Peyer's patch (tissue), 4 donors: ENCODE results near the gene CD28. TPM values are rescaled to one million over a fixed set of nuclear protein-coding genes. Genes with fewer than 3 reads are reported as not detected.

Source experiments
- DNase-seq, 3 donors: peaks; one replicate each; pipeline ENCODE4 v3.0.0-alpha.2; 2017 to 2019
- H3K27ac ChIP-seq, 4 donors: fragments of 200-600 bp; sonication (generic); one replicate each; pipeline ENCODE4 v1.5.1; 2016 to 2019
- H3K27me3 ChIP-seq, 2 donors: fragments of 200-600 bp; sonication (generic); one replicate each; pipeline ENCODE4 v1.5.1; 2019
- H3K36me3 ChIP-seq, 3 donors: fragments of 200-600 bp; sonication (generic); one replicate each; pipeline ENCODE4 v1.5.1; 2016 to 2019
- H3K4me1 ChIP-seq, 4 donors: fragments of 200-600 bp; sonication (generic); one replicate each; pipeline ENCODE4 v1.5.1; 2016 to 2019
- H3K4me3 ChIP-seq, 4 donors: fragments of 200-600 bp; sonication (generic); 1 replicate in 3 of 4; 2 replicates in 1 of 4; pipeline ENCODE4 v1.5.1; 2016 to 2019; ENCODE audit warnings: mild to moderate bottlenecking in 1 of 4
- H3K9me3 ChIP-seq, 4 donors: fragments of 200-600 bp; sonication (generic); one replicate each; pipeline ENCODE4 v1.5.1; 2016 to 2019; ENCODE audit warnings: mild to moderate bottlenecking in 1 of 4
- POLR2A ChIP-seq, 2 donors: fragments of 450-650 bp; IDR thresholded peaks; one replicate each; pipeline ENCODE4 v1.5.1; 2017; ENCODE audit warnings: antibody characterized with exemption in 2 of 2, mild to moderate bottlenecking in 2 of 2, moderate library complexity in 2 of 2
- total RNA-seq, 4 donors: library from RNA; depleted of rRNA; stranded (reverse); fragments of >200 nt; gene quantifications; one replicate each; pipeline ENCODE4 v1.1.0, GENCODE V29; 2016
- TF ChIP-seq, protein P1 (sequence below), 6 experiments: fragments of 450-650 bp in 4 of 6; fragments of 200-600 bp in 2 of 6; sonication (generic) in 1 of 6; IDR thresholded peaks; one replicate each; pipeline ENCODE4 v1.5.1; 2017 to 2019; ENCODE audit warnings: antibody characterized with exemption in 6 of 6, mild to moderate bottlenecking in 3 of 6, moderate library complexity in 1 of 6

Gene CD28
- total RNA-seq, 4 donors from 2014 or later: 0.53 to 5.0 (median 0.76) TPM

DNA sequence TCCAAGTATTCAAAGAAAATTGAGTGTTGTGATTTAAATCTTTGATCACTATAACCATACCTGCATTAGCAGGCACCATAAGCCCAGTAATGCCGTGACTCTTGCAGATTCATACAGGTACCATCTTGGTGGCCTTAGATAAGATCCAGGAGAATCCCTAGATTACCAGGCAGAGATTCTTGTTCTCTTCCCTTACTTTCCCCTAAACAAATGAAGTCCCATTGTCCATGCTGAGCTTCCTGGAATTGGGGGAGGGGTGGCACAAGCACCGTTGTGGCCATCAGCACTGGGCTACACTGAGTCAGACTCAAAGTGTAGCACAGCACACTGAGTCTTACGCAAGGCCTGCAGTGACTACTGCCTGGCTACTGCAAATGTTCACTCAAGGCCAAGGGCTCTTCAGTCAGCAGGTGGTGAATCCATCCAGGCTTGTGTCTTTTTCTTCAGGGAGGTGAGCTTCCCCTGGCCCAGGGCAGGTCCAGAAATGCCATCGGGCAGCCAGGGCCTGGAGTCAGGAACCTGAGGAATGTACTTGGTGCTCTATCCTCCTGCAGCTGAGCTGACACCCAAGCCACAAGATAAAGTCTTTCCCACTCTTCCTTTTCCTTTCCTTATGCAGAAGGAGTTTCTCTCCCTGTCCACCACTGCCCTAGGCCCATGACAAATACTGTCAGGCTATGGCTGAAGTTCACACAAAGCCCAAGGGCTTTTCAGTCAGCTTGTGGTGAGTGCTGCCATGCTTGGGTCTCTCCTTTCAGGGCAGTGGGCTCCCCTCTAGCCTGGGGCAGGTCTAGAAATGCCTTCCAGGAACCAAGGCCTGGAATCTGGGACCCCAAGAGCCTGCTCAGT lies 52.6 kb downstream of the CD28 start:
- H3K9me3 ChIP-seq: peaks cover 0 to 7% (median 0%) of the 10 kb centered on the region in 4 donors
- H3K36me3 ChIP-seq: no peaks in the 10 kb centered on the region
- no peak overlapping the region for H3K4me3 ChIP-seq
- TF ChIP-seq, protein P1, sequence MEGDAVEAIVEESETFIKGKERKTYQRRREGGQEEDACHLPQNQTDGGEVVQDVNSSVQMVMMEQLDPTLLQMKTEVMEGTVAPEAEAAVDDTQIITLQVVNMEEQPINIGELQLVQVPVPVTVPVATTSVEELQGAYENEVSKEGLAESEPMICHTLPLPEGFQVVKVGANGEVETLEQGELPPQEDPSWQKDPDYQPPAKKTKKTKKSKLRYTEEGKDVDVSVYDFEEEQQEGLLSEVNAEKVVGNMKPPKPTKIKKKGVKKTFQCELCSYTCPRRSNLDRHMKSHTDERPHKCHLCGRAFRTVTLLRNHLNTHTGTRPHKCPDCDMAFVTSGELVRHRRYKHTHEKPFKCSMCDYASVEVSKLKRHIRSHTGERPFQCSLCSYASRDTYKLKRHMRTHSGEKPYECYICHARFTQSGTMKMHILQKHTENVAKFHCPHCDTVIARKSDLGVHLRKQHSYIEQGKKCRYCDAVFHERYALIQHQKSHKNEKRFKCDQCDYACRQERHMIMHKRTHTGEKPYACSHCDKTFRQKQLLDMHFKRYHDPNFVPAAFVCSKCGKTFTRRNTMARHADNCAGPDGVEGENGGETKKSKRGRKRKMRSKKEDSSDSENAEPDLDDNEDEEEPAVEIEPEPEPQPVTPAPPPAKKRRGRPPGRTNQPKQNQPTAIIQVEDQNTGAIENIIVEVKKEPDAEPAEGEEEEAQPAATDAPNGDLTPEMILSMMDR (IDR thresholded peaks at IDR 0.05): no peak
- TF ChIP-seq POLR2A (IDR thresholded peaks at IDR 0.05): no peak
- H3K4me1 ChIP-seq: no peaks in the 10 kb centered on the region
- no peak overlapping the region for H3K27ac ChIP-seq
- DNase-seq: no peak
- H3K27me3 ChIP-seq: no peaks in the 10 kb centered on the region

DNA sequence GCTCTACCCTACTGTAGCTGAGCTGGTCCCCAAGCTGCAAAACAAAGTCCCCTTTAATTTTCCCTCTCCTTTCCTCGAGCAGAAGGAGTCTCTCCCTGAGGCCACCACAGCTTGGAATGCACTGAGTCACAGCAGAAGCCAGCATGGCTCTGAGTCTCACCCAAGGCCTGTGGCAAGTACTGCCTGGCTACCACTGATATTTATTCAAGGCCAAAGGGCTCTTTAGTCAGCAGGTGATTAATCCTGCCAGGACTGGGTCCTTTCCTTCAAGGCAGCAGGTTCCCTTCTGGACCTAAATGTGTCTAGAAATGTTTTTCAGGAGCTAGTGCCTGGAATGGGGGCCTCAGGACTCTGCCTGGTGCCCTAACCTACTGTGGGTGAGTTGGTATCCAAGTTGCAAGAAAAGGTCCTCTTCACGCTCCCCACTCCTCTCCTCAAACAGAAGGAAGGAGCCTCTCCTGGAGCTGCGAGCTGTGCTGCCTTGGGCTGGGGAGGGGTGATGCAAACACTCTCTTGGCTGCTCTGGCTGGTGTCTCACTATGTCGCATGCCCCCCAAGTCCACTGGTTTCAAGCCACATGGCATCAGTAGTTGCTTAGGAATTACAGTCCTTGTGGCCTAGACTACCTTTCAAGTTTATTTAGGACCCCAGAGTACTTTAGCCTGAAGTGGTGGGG lies 53.4 kb downstream of the CD28 start:
- H3K27ac ChIP-seq: peak overlapping the region in 1 of 4 donors; percentile 12
- H3K27me3 ChIP-seq: no peaks in the 10 kb centered on the region
- H3K4me1 ChIP-seq: no peaks in the 10 kb centered on the region
- H3K9me3 ChIP-seq: peaks cover 0 to 7% (median 0%) of the 10 kb centered on the region in 4 donors
- H3K4me3 ChIP-seq: no peak overlapping the region
- peak in 1 of 3 donors; percentile 64 for DNase-seq
- no peak for TF ChIP-seq POLR2A (IDR thresholded peaks at IDR 0.05)
- TF ChIP-seq, protein P1 (IDR thresholded peaks at IDR 0.05): no peak
- no peaks in the 10 kb centered on the region for H3K36me3 ChIP-seq

DNA sequence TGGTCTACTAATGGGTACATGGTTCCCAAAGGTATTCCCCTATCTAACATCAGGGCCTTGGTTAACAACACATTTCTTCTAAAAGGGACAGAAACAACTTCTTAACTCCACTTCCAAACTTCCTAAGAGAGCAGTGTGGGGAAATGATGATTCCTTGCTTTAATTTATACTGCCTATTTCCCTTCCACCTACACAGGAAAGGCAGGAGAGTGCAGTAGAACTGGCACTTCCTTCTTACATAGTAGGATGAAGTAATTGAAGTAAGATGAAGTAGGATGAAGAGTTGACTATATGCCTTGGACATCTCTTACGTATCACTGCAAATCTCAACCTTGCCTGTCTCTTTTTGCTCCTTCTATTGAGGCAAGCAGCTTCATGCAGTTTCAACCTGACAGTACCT lies 54.7 kb downstream of the CD28 start:
- Histone ChIP-seq H3K27me3 (no peaks in the 10 kb centered on the region), H3K27ac (no peak overlapping the region), H3K36me3 (no peaks in the 10 kb centered on the region), H3K9me3 (peaks cover 0 to 3% (median 0%) of the 10 kb centered on the region in 4 donors), H3K4me3 (no peak overlapping the region), H3K4me1 (no peaks in the 10 kb centered on the region)
- DNase-seq: no peak
- TF ChIP-seq POLR2A (IDR thresholded peaks at IDR 0.05): no peak
- TF ChIP-seq, protein P1 (IDR thresholded peaks at IDR 0.05): no peak

DNA sequence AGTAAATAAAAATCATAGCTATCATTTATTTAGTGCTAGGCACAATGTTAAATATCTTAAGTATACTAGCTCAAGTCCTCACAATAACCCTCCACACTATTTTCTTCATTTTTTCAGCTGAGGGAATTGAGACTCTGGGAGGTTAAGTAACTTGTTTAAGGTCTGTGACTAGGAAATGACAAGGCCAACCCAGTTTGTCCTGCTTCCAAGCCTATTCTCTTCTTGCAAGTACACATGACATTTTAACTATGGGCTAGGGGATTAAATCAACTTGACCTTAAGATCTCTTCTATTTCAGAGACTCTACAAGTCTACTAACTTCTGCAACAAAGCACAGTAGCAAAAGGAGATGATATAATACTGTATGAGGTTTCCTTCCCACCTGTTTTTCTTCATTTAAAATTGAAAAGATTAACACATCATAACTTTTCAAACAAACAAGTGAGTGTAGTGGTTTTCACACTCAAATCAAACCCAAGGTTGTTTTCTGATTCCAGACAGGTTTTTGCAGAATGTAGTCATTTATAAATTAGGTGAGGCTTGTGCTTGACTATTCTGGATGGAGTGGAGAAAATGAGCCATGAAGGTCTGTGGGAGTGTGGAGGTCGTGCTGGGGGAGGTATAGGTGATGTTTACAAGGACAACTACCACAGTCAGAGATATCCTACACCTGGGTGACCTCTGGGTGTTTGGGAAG lies 57.0 kb downstream of the CD28 start:
- Histone ChIP-seq H3K27ac (no peak overlapping the region), H3K36me3 (no peaks in the 10 kb centered on the region), H3K9me3 (no peaks in the 10 kb centered on the region), H3K4me1 (no peaks in the 10 kb centered on the region), H3K4me3 (no peak overlapping the region), H3K27me3 (no peaks in the 10 kb centered on the region)
- TF ChIP-seq POLR2A (IDR thresholded peaks at IDR 0.05): no peak
- TF ChIP-seq, protein P1 (IDR thresholded peaks at IDR 0.05): no peak
- no peak for DNase-seq

DNA sequence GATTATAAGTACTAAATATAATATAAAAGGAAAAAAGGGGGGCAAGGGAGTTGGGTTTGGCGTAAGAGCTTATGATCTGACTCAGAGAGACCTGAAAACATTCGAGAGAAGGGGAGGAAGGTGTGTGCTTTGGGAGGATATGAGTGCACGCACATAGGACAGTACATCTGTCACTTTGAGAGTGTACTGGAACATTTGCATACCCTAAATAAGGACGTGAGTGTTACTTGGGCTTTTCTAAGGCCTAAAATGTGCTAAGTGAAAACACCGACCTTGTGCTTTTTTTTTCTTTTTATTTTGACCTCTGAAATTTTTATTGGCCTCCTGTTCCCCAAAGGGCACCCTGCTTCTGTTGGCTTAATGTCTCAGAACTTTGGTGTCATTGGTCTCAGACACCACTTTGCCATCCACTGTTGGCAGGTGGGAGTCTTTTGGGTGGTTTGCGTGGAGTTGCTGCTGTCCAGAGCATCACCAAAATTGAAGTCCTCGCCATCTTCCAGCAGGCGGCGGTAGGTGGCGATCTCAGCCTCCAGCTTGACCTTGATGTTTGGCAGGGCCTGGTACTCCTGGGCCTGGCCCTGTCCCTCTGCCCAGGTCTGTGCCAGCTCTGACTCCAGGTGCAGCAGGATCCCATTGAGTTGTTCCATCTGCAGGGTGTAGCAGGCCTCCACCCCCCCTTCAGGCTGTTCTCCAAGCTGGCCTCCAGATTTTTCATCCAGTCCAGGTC lies 57.7 kb downstream of the CD28 start:
- Histone ChIP-seq H3K9me3 (no peaks in the 10 kb centered on the region), H3K36me3 (no peaks in the 10 kb centered on the region), H3K27me3 (no peaks in the 10 kb centered on the region), H3K4me3 (no peak overlapping the region), H3K27ac (peak overlapping the region in 1 of 4 donors; percentile 31), H3K4me1 (no peaks in the 10 kb centered on the region)
- DNase-seq: no peak
- TF ChIP-seq, protein P1 (IDR thresholded peaks at IDR 0.05): no peak
- no peak for TF ChIP-seq POLR2A (IDR thresholded peaks at IDR 0.05)
